ENCODE results near the gene C8B.

C8B gene

DNA sequence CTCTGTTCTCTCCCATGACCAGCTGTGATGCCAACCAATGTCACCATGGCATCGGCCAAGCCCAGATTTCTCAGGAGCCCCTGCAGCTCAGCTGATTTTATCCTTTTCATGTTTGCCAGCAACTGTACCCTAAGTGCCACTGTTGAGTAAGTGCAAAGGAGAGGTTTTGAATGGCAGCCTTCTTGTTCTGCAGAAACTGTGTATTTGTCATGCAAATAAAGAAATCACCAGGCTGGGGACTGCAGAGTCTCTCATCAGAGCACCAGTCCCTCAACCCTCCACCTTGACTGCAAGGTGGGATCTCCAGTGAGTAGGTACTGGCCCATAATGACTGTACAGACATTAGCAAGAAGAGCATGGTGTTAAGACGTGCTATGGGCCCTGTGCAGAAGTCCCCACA, 26.6 kb downstream of the C8B start:
- no peak for DNase-seq (ENCODE audit: low spot score)
- TF ChIP-seq, protein P1, sequence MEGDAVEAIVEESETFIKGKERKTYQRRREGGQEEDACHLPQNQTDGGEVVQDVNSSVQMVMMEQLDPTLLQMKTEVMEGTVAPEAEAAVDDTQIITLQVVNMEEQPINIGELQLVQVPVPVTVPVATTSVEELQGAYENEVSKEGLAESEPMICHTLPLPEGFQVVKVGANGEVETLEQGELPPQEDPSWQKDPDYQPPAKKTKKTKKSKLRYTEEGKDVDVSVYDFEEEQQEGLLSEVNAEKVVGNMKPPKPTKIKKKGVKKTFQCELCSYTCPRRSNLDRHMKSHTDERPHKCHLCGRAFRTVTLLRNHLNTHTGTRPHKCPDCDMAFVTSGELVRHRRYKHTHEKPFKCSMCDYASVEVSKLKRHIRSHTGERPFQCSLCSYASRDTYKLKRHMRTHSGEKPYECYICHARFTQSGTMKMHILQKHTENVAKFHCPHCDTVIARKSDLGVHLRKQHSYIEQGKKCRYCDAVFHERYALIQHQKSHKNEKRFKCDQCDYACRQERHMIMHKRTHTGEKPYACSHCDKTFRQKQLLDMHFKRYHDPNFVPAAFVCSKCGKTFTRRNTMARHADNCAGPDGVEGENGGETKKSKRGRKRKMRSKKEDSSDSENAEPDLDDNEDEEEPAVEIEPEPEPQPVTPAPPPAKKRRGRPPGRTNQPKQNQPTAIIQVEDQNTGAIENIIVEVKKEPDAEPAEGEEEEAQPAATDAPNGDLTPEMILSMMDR (IDR thresholded peaks at IDR 0.05; ENCODE audit: extremely low read depth, insufficient read depth, missing control alignments), result no peak
- in situ Hi-C loops (cut with MboI; ENCODE audit: low pct_unique_long_range_greater_than_20kb, low sequenced_read_pairs, unreplicated experiment), result no loop called here

DNA sequence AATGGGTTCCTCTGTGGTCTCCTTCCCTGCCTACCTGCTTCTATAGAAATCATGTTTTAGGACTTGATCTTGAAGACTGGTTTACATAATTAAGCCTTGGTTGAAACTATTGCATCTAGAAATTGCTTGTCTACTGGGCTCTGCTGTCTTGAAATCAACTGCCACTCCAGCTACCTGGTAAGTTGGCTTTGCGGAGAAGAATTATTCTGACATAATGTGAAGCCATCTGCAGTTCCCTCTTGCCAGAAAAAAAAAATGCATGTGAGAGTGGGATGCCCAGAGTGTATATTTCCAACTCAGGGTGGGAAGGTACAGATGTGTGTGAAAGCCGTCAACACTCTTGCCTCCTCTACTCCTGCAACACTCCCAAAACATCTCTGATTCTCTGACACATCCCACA, 27.2 kb downstream of the C8B start:
- in situ Hi-C loops (cut with MboI; ENCODE audit: low pct_unique_long_range_greater_than_20kb, low sequenced_read_pairs, unreplicated experiment), result no loop called here
- no peak for DNase-seq (ENCODE audit: low spot score)
- TF ChIP-seq, protein P1 (IDR thresholded peaks at IDR 0.05; ENCODE audit: extremely low read depth, insufficient read depth, missing control alignments), result no peak

DNA sequence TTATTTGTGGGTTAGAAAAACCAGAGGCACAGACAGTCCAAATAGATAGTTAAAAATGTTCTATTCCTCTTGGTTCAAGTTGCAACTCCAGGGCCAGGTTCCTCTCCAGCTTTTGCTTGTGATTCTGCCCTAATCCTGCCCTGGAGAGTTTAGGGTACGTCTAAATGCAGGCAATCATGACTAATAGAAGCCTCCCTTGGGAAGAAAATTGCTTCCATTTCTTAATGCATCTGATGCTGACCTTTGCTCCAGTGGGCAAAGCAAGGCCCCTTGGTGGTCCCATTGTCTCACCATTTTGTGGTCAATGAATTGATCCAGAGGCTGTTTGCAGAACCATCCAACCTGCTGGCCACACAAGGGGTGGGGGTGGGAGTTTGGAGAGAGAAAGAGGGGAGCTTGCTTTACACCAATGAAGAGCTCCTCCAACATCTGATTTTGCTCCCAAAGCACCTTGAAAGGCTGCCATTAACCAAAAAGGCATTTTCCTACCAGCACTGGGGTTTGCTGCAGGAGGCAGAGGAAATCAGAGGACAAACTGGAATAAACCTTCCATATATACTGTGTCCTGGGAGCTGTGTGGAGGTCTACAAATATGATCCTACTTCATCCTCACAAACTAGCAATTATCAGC, 31.3 kb downstream of the C8B start:
- TF ChIP-seq, protein P1 (IDR thresholded peaks at IDR 0.05; ENCODE audit: extremely low read depth, insufficient read depth, missing control alignments), result no peak
- in situ Hi-C loops (cut with MboI; ENCODE audit: low pct_unique_long_range_greater_than_20kb, low sequenced_read_pairs, unreplicated experiment), result no loop called here
- DNase-seq (ENCODE audit: low spot score), result no peak

DNA sequence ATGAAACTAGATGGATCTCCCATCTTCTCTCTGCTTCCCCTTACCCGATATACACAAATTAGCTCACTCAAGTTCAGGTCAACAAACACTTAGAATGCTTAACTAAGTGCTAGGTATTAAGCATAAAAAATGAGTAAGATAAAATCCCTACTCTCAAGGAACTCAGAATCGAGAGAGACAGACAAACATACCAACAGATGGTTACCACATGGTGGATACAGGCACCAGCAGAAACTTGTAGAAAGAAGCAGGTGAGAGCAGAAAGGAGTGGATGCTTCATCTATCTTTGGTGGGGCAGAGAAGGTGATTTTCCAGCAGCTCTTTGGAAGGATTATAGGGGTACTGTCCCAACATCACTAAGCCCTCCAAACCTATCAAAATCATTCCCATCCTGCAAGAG, 32.2 kb downstream of the C8B start:
- no peak for DNase-seq (ENCODE audit: low spot score)
- in situ Hi-C loops (cut with MboI; ENCODE audit: low pct_unique_long_range_greater_than_20kb, low sequenced_read_pairs, unreplicated experiment), result no loop called here
- TF ChIP-seq, protein P1 (IDR thresholded peaks at IDR 0.05; ENCODE audit: extremely low read depth, insufficient read depth, missing control alignments), result no peak

DNA sequence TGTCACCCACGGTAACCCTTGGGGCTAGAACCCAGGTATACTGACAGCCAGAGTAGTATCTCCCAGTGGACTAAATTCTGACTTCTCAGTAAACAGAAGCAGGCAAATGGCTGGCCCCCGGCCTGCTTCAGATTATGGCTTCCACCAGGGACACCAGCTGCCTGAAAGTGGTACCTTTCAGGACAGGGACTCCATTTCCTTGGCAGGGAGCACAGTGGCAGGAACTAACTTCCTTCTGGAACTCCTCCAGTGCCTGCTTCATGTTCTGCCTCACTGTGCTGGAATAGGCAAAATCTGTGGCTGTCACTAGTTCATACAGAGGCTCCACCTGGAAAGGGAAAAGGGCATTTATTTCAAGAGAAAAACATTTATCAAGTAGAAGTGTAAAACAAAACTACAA, 32.7 kb downstream of the C8B start:
- in situ Hi-C loops (cut with MboI; ENCODE audit: low pct_unique_long_range_greater_than_20kb, low sequenced_read_pairs, unreplicated experiment), result no loop called here
- TF ChIP-seq, protein P1 (IDR thresholded peaks at IDR 0.05; ENCODE audit: extremely low read depth, insufficient read depth, missing control alignments), result no peak

DNA sequence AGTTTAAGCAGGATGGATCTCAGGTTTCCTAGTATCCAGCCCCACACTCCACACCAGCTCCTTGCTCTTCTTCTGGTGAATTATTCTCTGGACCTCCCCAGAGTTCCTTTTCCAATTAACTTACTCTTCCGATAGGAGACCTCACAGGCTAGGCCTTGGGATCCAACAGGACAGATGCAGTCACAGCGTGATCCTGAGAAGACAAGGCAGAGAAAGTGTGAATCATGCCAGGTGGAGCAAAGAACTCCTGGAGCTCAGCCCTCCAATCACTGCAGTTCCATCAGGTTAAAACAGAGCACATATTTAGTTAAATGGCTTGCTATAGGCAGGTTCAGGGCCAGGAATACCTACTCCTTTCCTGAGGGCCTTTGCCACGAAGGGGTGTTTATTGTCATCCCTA, 34.1 kb downstream of the C8B start:
- no peak for DNase-seq (ENCODE audit: low spot score)
- in situ Hi-C loops (cut with MboI; ENCODE audit: low pct_unique_long_range_greater_than_20kb, low sequenced_read_pairs, unreplicated experiment), result no loop called here
- TF ChIP-seq, protein P1 (IDR thresholded peaks at IDR 0.05; ENCODE audit: extremely low read depth, insufficient read depth, missing control alignments), result no peak

More for the DNA sequence above, 32.7 kb downstream of the C8B start:
- no peak for DNase-seq (ENCODE audit: low spot score)
